ENCODE results near the gene KRT81. TPM values are rescaled to one million over a fixed set of nuclear protein-coding genes. Genes with fewer than 3 reads are reported as not detected.

KRT81 gene
- total and polyA plus RNA-seq, 2 donors (not counting 1 experiment from before 2014, with no cell fraction given): not detected

DNA sequence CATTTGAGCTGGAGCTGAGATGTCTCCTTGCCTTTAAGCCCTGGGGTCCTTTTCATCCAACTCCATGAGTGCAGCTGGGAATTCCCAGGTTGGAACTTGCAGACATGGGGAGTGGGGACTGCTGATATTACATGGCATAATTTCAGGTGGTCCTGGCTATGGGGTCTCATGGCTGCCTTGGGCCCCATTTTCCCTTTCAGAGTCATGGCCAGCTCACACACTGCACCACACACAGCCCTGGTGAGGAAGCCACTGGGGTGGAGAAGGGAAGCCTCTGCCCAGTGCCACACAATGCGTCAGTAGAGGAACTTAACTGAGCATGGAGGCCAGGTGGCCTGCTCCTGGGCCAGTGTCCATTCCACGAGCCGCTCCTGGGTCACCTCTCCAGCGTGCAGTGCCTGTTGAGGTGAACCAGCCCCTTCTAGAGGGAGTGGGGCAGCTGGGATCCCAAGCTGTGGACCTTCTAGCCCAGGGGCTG is 34.2 kb downstream of the KRT81 start:
- TF ChIP-seq EZH2 (IDR thresholded peaks at IDR 0.05; ENCODE audit: borderline replicate concordance, insufficient read depth, low read depth, low read length, poor library complexity, severe bottlenecking): no peak
- TF ChIP-seq CTCF (IDR thresholded peaks at IDR 0.05): no peak
- 87% methylated on average over 4 of the region's 4 CpGs for WGBS (ENCODE audit: insufficient coverage)
- H3K27me3 Mint-ChIP-seq: peaks cover 59% of the 10 kb centered on the region
- no peaks in the 10 kb centered on the region for H4K20me1 ChIP-seq (ENCODE audit: control insufficient read depth, insufficient read depth, low read length, poor library complexity, severe bottlenecking)
- no peak overlapping the region for H3K9ac ChIP-seq (ENCODE audit: low read length)
- ChIA-PET POLR2A (no interaction called here), CTCF (no interaction called here)
- DNase-seq (no peak), ATAC-seq (ENCODE audit: low read depth) (no peak)
- peaks cover 0 to 42% (median 7%) of the 10 kb centered on the region in 4 experiments for H3K27me3 ChIP-seq (replicated peaks in 1 of 4; ENCODE audit: control extremely low read depth in 1 of 4, control insufficient read depth in 3 of 4, insufficient read depth in 4 of 4, low read length in 3 of 4)
- no peaks in the 10 kb centered on the region for H3K9me3 ChIP-seq (ENCODE audit: control extremely low read depth in 1 of 3, control insufficient read depth in 2 of 3, insufficient read depth in 1 of 3, low read length in 2 of 3)
- no peak overlapping the region for H3K4me3 ChIP-seq (ENCODE audit: control extremely low read depth in 1 of 5, extremely low read depth in 1 of 5, insufficient read depth in 1 of 5, low read depth in 2 of 5, low read length in 4 of 5)
- H3K27ac ChIP-seq (ENCODE audit: low read length in 2 of 2): no peak overlapping the region
- intact Hi-C loops (cut with micrococcal nuclease): no loop called here
- H3K79me2 ChIP-seq (ENCODE audit: control insufficient read depth, insufficient read depth, low read length): no peaks in the 10 kb centered on the region
- no peak overlapping the region for H3K4me3 Mint-ChIP-seq
- no peaks in the 10 kb centered on the region for H3K9me3 Mint-ChIP-seq (ENCODE audit: insufficient read depth)
- H3K27ac Mint-ChIP-seq: no peak overlapping the region
- H3K4me1 ChIP-seq (ENCODE audit: control insufficient read depth in 2 of 2, insufficient read depth in 2 of 2, low read length in 2 of 2): no peaks in the 10 kb centered on the region
- H3K36me3 ChIP-seq (replicated peaks in 1 of 2; ENCODE audit: control extremely low read depth in 1 of 2, control insufficient read depth in 1 of 2, extremely low read depth in 1 of 2, insufficient read depth in 2 of 2, low read length in 1 of 2): no peaks in the 10 kb centered on the region
- H3K4me2 ChIP-seq (replicated peaks; ENCODE audit: low read depth, low read length, poor library complexity, severe bottlenecking): no peak overlapping the region
- H3K4me1 Mint-ChIP-seq: no peaks in the 10 kb centered on the region
- H2AFZ ChIP-seq (ENCODE audit: insufficient read depth, low read depth, low read length, poor library complexity, severe bottlenecking): no peak overlapping the region

- CTCF ChIA-PET: no interaction called here
- Mint-ChIP-seq H3K27me3 (peaks cover 58% of the 10 kb centered on the region), H3K4me3 (no peak overlapping the region), H3K27ac (no peak overlapping the region), H3K4me1 (no peaks in the 10 kb centered on the region), H3K9me3 (ENCODE audit: insufficient read depth) (no peaks in the 10 kb centered on the region)
- H3K36me3 ChIP-seq (replicated peaks in 1 of 2; ENCODE audit: control extremely low read depth in 1 of 2, control insufficient read depth in 1 of 2, extremely low read depth in 1 of 2, insufficient read depth in 2 of 2, low read length in 1 of 2): no peaks in the 10 kb centered on the region
- ATAC-seq (ENCODE audit: low read depth) (no peak), DNase-seq (no peak)
- H2AFZ ChIP-seq (ENCODE audit: insufficient read depth, low read depth, low read length, poor library complexity, severe bottlenecking): no peak overlapping the region
- H3K4me1 ChIP-seq (ENCODE audit: control insufficient read depth in 2 of 2, insufficient read depth in 2 of 2, low read length in 2 of 2): no peaks in the 10 kb centered on the region
- no peak overlapping the region for H3K9ac ChIP-seq (ENCODE audit: low read length)
- POLR2A ChIA-PET: no interaction called here
- no peak for TF ChIP-seq CTCF (IDR thresholded peaks at IDR 0.05)
- no peak for TF ChIP-seq EZH2 (IDR thresholded peaks at IDR 0.05; ENCODE audit: borderline replicate concordance, insufficient read depth, low read depth, low read length, poor library complexity, severe bottlenecking)
- no peaks in the 10 kb centered on the region for H3K9me3 ChIP-seq (ENCODE audit: control extremely low read depth in 1 of 3, control insufficient read depth in 2 of 3, insufficient read depth in 1 of 3, low read length in 2 of 3)
- no peaks in the 10 kb centered on the region for H4K20me1 ChIP-seq (ENCODE audit: control insufficient read depth, insufficient read depth, low read length, poor library complexity, severe bottlenecking)
- no peak overlapping the region for H3K27ac ChIP-seq (ENCODE audit: low read length in 2 of 2)
- H3K79me2 ChIP-seq (ENCODE audit: control insufficient read depth, insufficient read depth, low read length): no peaks in the 10 kb centered on the region
- intact Hi-C loops (cut with micrococcal nuclease): no loop called here
- H3K4me3 ChIP-seq (ENCODE audit: control extremely low read depth in 1 of 5, extremely low read depth in 1 of 5, insufficient read depth in 1 of 5, low read depth in 2 of 5, low read length in 4 of 5): no peak overlapping the region
- WGBS (ENCODE audit: insufficient coverage): 84% methylated on average over 2 of the region's 2 CpGs
- no peak overlapping the region for H3K4me2 ChIP-seq (replicated peaks; ENCODE audit: low read depth, low read length, poor library complexity, severe bottlenecking)
- H3K27me3 ChIP-seq (replicated peaks in 1 of 4; ENCODE audit: control extremely low read depth in 1 of 4, control insufficient read depth in 3 of 4, insufficient read depth in 4 of 4, low read length in 3 of 4): peaks cover 0 to 37% (median 7%) of the 10 kb centered on the region in 4 experiments
Observed at GRCh38 chr12:52256584-52256935, 34.8 kb downstream of the KRT81 start.
